ENCODE results near the gene MPZL1. TPM values are rescaled to one million over a fixed set of nuclear protein-coding genes. Genes with fewer than 3 reads are reported as not detected.

The MPZL1 gene
- total RNA-seq, 1 donor from 2014 or later: 133 TPM

GRCh38 chr1:167772436-167772835, 50.7 kb downstream of the MPZL1 start:
- Mint-ChIP-seq H3K36me3 (ENCODE audit: insufficient read depth) (peaks cover 67% of the 10 kb centered on the region), H3K4me3 (ENCODE audit: low read depth) (no peak overlapping the region), H3K27me3 (no peaks in the 10 kb centered on the region), H3K9me3 (ENCODE audit: low read depth) (peaks cover 3% of the 10 kb centered on the region), H3K4me1 (ENCODE audit: low read depth) (peaks cover 2% of the 10 kb centered on the region), H3K27ac (no peak overlapping the region)
- TF ChIP-seq, protein P1, sequence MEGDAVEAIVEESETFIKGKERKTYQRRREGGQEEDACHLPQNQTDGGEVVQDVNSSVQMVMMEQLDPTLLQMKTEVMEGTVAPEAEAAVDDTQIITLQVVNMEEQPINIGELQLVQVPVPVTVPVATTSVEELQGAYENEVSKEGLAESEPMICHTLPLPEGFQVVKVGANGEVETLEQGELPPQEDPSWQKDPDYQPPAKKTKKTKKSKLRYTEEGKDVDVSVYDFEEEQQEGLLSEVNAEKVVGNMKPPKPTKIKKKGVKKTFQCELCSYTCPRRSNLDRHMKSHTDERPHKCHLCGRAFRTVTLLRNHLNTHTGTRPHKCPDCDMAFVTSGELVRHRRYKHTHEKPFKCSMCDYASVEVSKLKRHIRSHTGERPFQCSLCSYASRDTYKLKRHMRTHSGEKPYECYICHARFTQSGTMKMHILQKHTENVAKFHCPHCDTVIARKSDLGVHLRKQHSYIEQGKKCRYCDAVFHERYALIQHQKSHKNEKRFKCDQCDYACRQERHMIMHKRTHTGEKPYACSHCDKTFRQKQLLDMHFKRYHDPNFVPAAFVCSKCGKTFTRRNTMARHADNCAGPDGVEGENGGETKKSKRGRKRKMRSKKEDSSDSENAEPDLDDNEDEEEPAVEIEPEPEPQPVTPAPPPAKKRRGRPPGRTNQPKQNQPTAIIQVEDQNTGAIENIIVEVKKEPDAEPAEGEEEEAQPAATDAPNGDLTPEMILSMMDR (IDR thresholded peaks at IDR 0.05; ENCODE audit: unreplicated experiment): no peak
- no peak for DNase-seq (ENCODE audit: low spot score, unreplicated experiment)

DNA sequence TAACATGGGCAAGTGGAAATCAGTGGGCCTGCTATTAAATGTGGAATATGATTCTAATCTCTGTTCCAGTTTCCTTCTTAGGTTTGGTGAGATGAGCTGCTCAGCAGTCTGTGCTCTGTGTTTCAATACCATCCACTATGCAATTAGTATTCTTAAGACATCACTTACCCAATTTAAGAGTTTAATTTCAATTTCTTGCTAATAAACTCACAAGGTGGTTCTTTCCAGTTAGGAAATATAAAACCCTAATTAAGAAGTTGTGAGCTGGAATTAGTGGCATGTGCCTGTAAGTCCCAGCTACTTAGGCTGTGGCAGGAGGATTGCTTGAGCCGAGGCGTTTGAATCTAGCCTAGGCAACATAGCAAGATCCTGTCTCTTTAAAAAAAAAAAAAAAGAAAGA, 51.7 kb downstream of the MPZL1 start:
- Mint-ChIP-seq H3K9me3 (ENCODE audit: low read depth) (peaks cover 3% of the 10 kb centered on the region), H3K36me3 (ENCODE audit: insufficient read depth) (peaks cover 67% of the 10 kb centered on the region), H3K4me3 (ENCODE audit: low read depth) (no peak overlapping the region), H3K27me3 (no peaks in the 10 kb centered on the region), H3K4me1 (ENCODE audit: low read depth) (no peaks in the 10 kb centered on the region), H3K27ac (no peak overlapping the region)
- TF ChIP-seq, protein P1 (IDR thresholded peaks at IDR 0.05; ENCODE audit: unreplicated experiment): no peak
- no peak for DNase-seq (ENCODE audit: low spot score, unreplicated experiment)

DNA sequence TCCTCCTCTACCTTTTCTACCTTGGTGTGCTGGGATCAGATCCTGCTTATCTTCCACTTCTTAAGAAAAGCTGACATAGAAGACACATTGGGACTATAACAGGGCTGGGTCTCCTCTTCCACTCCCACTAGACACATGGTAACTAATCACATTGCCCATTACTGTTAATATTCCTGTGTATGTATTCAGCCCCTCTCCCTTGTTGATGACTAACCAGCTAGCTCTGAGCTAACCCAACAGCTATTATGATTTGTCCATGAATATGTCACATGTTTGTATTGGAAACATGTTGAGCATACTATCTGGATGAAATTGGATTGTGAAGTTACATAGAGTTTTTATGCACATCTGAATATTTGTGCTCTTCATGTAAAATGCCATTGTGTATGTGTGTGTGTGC, 52.9 kb downstream of the MPZL1 start:
- no peak for DNase-seq (ENCODE audit: low spot score, unreplicated experiment)
- no peaks in the 10 kb centered on the region for H3K4me1 Mint-ChIP-seq (ENCODE audit: low read depth)
- H3K36me3 Mint-ChIP-seq (ENCODE audit: insufficient read depth): peaks cover 67% of the 10 kb centered on the region
- H3K9me3 Mint-ChIP-seq (ENCODE audit: low read depth): peaks cover 6% of the 10 kb centered on the region
- no peak overlapping the region for H3K27ac Mint-ChIP-seq
- TF ChIP-seq, protein P1 (IDR thresholded peaks at IDR 0.05; ENCODE audit: unreplicated experiment): no peak
- H3K27me3 Mint-ChIP-seq: no peaks in the 10 kb centered on the region
- no peak overlapping the region for H3K4me3 Mint-ChIP-seq (ENCODE audit: low read depth)

DNA sequence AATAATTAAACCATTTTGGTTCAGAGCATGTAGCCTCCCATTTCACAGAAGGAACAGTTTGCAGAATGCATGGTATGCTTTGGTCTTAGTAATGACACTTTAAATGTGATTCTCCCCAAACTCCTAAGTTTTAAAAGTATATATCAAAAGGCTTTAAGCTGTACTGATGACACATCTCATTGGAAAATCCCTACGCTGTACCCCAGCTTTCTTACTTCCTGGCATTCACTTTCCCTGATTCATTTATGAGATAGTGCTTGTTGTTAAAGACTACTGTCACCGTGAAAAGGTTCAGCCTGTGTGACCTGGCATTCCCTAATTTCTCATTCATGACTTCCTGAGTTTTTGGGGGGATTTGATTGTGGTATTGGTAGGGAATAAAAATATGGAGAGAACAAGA, 53.4 kb downstream of the MPZL1 start:
- peaks cover 67% of the 10 kb centered on the region for H3K36me3 Mint-ChIP-seq (ENCODE audit: insufficient read depth)
- no peak overlapping the region for H3K4me3 Mint-ChIP-seq (ENCODE audit: low read depth)
- no peak for DNase-seq (ENCODE audit: low spot score, unreplicated experiment)
- H3K27me3 Mint-ChIP-seq: no peaks in the 10 kb centered on the region
- H3K4me1 Mint-ChIP-seq (ENCODE audit: low read depth): no peaks in the 10 kb centered on the region
- peaks cover 10% of the 10 kb centered on the region for H3K9me3 Mint-ChIP-seq (ENCODE audit: low read depth)
- H3K27ac Mint-ChIP-seq: no peak overlapping the region
- TF ChIP-seq, protein P1 (IDR thresholded peaks at IDR 0.05; ENCODE audit: unreplicated experiment): no peak

DNA sequence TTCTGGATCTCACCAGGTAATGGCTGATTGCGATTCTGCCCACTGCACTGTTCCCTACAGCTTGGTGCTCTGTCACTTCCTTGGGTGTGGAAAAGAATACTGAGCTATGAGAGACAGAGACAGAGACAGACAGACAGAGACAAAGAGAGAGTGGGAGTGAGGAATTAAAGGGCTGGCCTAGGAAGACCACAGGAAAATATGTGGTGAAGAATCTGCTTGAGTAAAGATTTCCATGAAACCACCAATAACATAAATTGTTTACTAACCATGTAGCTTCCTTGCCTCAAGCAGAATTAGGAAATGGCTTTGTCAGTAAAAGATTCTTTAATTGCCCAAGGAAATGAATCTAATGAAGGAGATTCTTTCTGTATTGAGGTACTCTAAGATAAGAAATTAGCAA, 54.4 kb downstream of the MPZL1 start:
- TF ChIP-seq, protein P1 (IDR thresholded peaks at IDR 0.05; ENCODE audit: unreplicated experiment): no peak
- DNase-seq (ENCODE audit: low spot score, unreplicated experiment): no peak
- peaks cover 11% of the 10 kb centered on the region for H3K9me3 Mint-ChIP-seq (ENCODE audit: low read depth)
- H3K27ac Mint-ChIP-seq: no peak overlapping the region
- no peaks in the 10 kb centered on the region for H3K27me3 Mint-ChIP-seq
- no peak overlapping the region for H3K4me3 Mint-ChIP-seq (ENCODE audit: low read depth)
- peaks cover 66% of the 10 kb centered on the region for H3K36me3 Mint-ChIP-seq (ENCODE audit: insufficient read depth)
- no peaks in the 10 kb centered on the region for H3K4me1 Mint-ChIP-seq (ENCODE audit: low read depth)

All from progenitor cell of endocrine pancreas (in vitro differentiated cells).